HEK293 (cell line): ENCODE measurements around the gene ARHGAP28.
A peak's percentile ranks its signal among the peaks of the same experiment; 100 is the strongest.

Source experiments
- CTCF ChIA-PET: fragments of 350-600 bp; formaldehyde crosslinking; extraction: SDS; loops from one replicate; lab custom pipeline; 2021; ENCODE audit warnings: antibody characterized with exemption; lab: Yijun Ruan, JAX
- POLR2A ChIA-PET: fragments of 300-600 bp; formaldehyde crosslinking; extraction: SDS; loops from one replicate; lab custom pipeline; 2020; ENCODE audit warnings: antibody characterized with exemption, inconsistent platforms; lab: Yijun Ruan, JAX
- H3K27ac ChIP-seq: fragments of 200-500 bp; sonication (Bioruptor generic); 2 replicates; pipeline ENCODE4 v1.5.1; 2014; ENCODE audit warnings: low read depth, low read length, control low read depth, inconsistent platforms; ENCODE audit errors: extremely low read depth
- H3K36me3 ChIP-seq, 2 experiments: fragments of 200-500 bp in 1 of 2; sonication (Bioruptor generic) in 1 of 2; 1 replicate in 1 of 2; 2 replicates in 1 of 2; pipeline ENCODE4 v1.5.1; 2014 to 2017; ENCODE audit warnings: inconsistent platforms in 2 of 2, low read length in 2 of 2; ENCODE audit not compliant: control insufficient read depth in 2 of 2, insufficient read depth in 1 of 2
- H3K4me1 ChIP-seq: fragments of 200-500 bp; sonication (Bioruptor generic); 2 replicates; pipeline ENCODE4 v1.5.1; 2014; ENCODE audit warnings: mild to moderate bottlenecking, low read length, inconsistent platforms; ENCODE audit not compliant: control insufficient read depth, insufficient read depth
- H3K4me3 ChIP-seq: 2 replicates; pipeline ENCODE4 v1.5.1; 2011; ENCODE audit warnings: low read depth, mild to moderate bottlenecking, control low read depth, low read length, moderate library complexity
- H3K9me3 ChIP-seq: fragments of 200-500 bp; sonication (Bioruptor generic); 2 replicates; pipeline ENCODE4 v1.5.1; 2014; ENCODE audit warnings: low read depth, low read length, inconsistent platforms; ENCODE audit not compliant: control insufficient read depth, insufficient read depth
- CTCF ChIP-seq: fragments of 450-650 bp; formaldehyde crosslinking; IDR thresholded peaks from 2 replicates; pipeline ENCODE4 v1.5.1; 2016; ENCODE audit warnings: missing biosample characterization, missing genetic modification characterization
- EGR2 ChIP-seq: fragments of 450-650 bp; formaldehyde crosslinking; IDR thresholded peaks from 2 replicates; pipeline ENCODE4 v1.5.1; 2016; ENCODE audit warnings: low read depth, missing biosample characterization, missing genetic modification characterization
- FEZF1 ChIP-seq: fragments of 450-650 bp; formaldehyde crosslinking; IDR thresholded peaks from 2 replicates; pipeline ENCODE4 v1.5.1; 2016; ENCODE audit warnings: missing biosample characterization, missing genetic modification characterization
- MEIS1 ChIP-seq: sonication (generic); formaldehyde crosslinking; IDR thresholded peaks from 2 replicates; pipeline ENCODE4 v1.8.1; 2022; ENCODE audit warnings: missing genetic modification reagents, mild to moderate bottlenecking, borderline replicate concordance
- PRDM6 ChIP-seq: fragments of 450-650 bp; formaldehyde crosslinking; IDR thresholded peaks from 2 replicates; pipeline ENCODE4 v1.5.1; 2017; ENCODE audit warnings: missing biosample characterization, missing genetic modification characterization
- TCF7L2 ChIP-seq: IDR thresholded peaks from 2 replicates; pipeline ENCODE4 v1.6.1; 2011; ENCODE audit warnings: low read depth, mild to moderate bottlenecking, inconsistent platforms, low read length, moderate library complexity, borderline replicate concordance
- ZBTB20 ChIP-seq: fragments of 450-650 bp; formaldehyde crosslinking; IDR thresholded peaks from 2 replicates; pipeline ENCODE4 v1.5.1; 2016; ENCODE audit warnings: missing biosample characterization, missing genetic modification characterization
- ZNF19 ChIP-seq: fragments of 450-650 bp; formaldehyde crosslinking; IDR thresholded peaks from 2 replicates; pipeline ENCODE4; 2016; ENCODE audit warnings: missing biosample characterization, missing genetic modification characterization, low read depth
- ZNF223 ChIP-seq: fragments of 450-650 bp; formaldehyde crosslinking; IDR thresholded peaks from 2 replicates; pipeline ENCODE4 v1.5.1; 2016; ENCODE audit warnings: missing biosample characterization, missing genetic modification characterization
- ZNF324 ChIP-seq: fragments of 450-650 bp; formaldehyde crosslinking; IDR thresholded peaks from 2 replicates; pipeline ENCODE4 v1.5.1; 2016; ENCODE audit warnings: missing biosample characterization, missing genetic modification characterization
- ZNF341 ChIP-seq: fragments of 450-650 bp; formaldehyde crosslinking; IDR thresholded peaks from 2 replicates; pipeline ENCODE4; 2016; ENCODE audit warnings: low read depth, missing biosample characterization, missing genetic modification characterization
- ZNF391 ChIP-seq: fragments of 450-650 bp; formaldehyde crosslinking; IDR thresholded peaks from 2 replicates; pipeline ENCODE4 v1.5.1; 2016; ENCODE audit warnings: low read depth, missing biosample characterization, missing genetic modification characterization, borderline replicate concordance
- ZNF530 ChIP-seq: fragments of 450-650 bp; formaldehyde crosslinking; IDR thresholded peaks from 2 replicates; pipeline ENCODE4 v1.5.1; 2016; ENCODE audit warnings: low read depth, missing biosample characterization, missing genetic modification characterization
- ZNF560 ChIP-seq: fragments of 450-650 bp; formaldehyde crosslinking; IDR thresholded peaks from 2 replicates; pipeline ENCODE4 v1.5.1; 2017; ENCODE audit warnings: missing biosample characterization, missing genetic modification characterization, borderline replicate concordance
- ZNF621 ChIP-seq: fragments of 450-650 bp; formaldehyde crosslinking; IDR thresholded peaks from 2 replicates; pipeline ENCODE4 v1.5.1; 2017; ENCODE audit warnings: missing biosample characterization, missing genetic modification characterization
- ZNF670 ChIP-seq: fragments of 450-650 bp; formaldehyde crosslinking; IDR thresholded peaks from 2 replicates; pipeline ENCODE4 v1.5.1; 2016; ENCODE audit warnings: missing biosample characterization, missing genetic modification characterization, low read depth
- ZNF843 ChIP-seq: fragments of 450-650 bp; formaldehyde crosslinking; IDR thresholded peaks from 2 replicates; pipeline ENCODE4 v1.5.1; 2016; ENCODE audit warnings: missing biosample characterization, missing genetic modification characterization
- TF ChIP-seq, protein P1 (sequence below): fragments of 450-650 bp; formaldehyde crosslinking; IDR thresholded peaks from 2 replicates; pipeline ENCODE4 v1.5.1; 2016; ENCODE audit warnings: missing biosample characterization, missing genetic modification characterization
- TF ChIP-seq, protein P2 (sequence below): fragments of 450-650 bp; formaldehyde crosslinking; IDR thresholded peaks from 2 replicates; pipeline ENCODE4 v1.5.1; 2016; ENCODE audit warnings: missing biosample characterization, missing genetic modification characterization
- TF ChIP-seq, protein P3 (sequence below): fragments of 450-650 bp; formaldehyde crosslinking; IDR thresholded peaks from 2 replicates; pipeline ENCODE4; 2016; ENCODE audit warnings: missing biosample characterization, missing genetic modification characterization
- TF ChIP-seq, protein P4 (sequence below): fragments of 450-650 bp; formaldehyde crosslinking; IDR thresholded peaks from 2 replicates; pipeline ENCODE4 v1.5.1; 2016; ENCODE audit warnings: missing biosample characterization, missing genetic modification characterization

Gene ARHGAP28

DNA sequence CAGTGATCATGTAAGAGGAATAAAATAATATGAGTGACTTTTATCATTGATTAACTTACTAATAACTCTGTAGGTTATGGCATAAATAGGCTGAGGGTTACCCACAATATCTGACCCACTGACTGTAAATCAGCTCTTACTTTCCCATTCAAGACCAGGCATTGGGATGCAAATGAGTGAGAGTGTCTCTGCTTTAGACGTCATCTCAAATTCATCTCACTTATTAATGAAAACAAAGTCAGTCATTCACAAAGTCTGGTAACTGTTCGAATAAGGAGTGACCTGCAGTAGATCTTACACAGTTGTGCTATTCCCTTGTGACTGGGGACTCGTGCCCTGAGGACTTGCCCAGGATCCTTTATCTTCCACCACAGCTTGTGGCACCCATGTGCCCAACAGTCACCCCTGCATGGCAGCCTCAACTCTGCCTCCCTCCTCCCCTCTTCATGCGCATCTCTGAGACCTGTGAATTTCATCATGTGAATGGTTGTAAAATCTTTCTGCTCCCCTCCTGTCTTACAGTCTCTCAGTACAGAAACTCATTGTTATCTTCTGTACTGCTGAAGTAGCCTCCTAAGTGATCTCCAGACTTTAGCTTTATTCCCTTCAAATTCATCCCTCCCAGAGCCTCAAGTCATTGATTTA is 131.4 kb downstream of the ARHGAP28 start:
- Histone ChIP-seq H3K27ac (no peak overlapping the region), H3K4me3 (no peak overlapping the region)
- CTCF ChIA-PET = interaction anchor here (0.8 kb wide), 1 partner anchor 317 kb away, joined by 3 read pairs; no protein-coding TSS in a partner anchor
- TF ChIP-seq, protein P1, sequence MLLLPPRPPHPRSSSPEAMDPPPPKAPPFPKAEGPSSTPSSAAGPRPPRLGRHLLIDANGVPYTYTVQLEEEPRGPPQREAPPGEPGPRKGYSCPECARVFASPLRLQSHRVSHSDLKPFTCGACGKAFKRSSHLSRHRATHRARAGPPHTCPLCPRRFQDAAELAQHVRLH (tag by site-specific recombination) = no peak
- TF ChIP-seq, all 188 proteins: peak for 0
- POLR2A ChIA-PET = no interaction called here
- Histone ChIP-seq H3K4me1 (peaks cover 5% of the 10 kb centered on the region), H3K9me3 (no peaks in the 10 kb centered on the region), H3K36me3 (no peaks in the 10 kb centered on the region)

- peaks cover 11% of the 10 kb centered on the region for H3K4me1 ChIP-seq
- CTCF ChIA-PET = no interaction called here
- H3K9me3 ChIP-seq = no peaks in the 10 kb centered on the region
- H3K4me3 ChIP-seq = no peak overlapping the region
- no peak overlapping the region for H3K27ac ChIP-seq
- H3K36me3 ChIP-seq = no peaks in the 10 kb centered on the region
- POLR2A ChIA-PET = no interaction called here
- TF ChIP-seq FEZF1 (tag by site-specific recombination) (no peak), ZNF324 (tag by site-specific recombination) (no peak), EGR2 (tag by site-specific recombination) (no peak), ZBTB20 (tag by site-specific recombination) (no peak), ZNF560 (tag by site-specific recombination) (no peak), MEIS1 (CRISPR knock-in tag) (no peak), ZNF621 (tag by site-specific recombination) (no peak), CTCF (tag by site-specific recombination) (no peak), ZNF223 (no peak)
- TF ChIP-seq, protein P2, sequence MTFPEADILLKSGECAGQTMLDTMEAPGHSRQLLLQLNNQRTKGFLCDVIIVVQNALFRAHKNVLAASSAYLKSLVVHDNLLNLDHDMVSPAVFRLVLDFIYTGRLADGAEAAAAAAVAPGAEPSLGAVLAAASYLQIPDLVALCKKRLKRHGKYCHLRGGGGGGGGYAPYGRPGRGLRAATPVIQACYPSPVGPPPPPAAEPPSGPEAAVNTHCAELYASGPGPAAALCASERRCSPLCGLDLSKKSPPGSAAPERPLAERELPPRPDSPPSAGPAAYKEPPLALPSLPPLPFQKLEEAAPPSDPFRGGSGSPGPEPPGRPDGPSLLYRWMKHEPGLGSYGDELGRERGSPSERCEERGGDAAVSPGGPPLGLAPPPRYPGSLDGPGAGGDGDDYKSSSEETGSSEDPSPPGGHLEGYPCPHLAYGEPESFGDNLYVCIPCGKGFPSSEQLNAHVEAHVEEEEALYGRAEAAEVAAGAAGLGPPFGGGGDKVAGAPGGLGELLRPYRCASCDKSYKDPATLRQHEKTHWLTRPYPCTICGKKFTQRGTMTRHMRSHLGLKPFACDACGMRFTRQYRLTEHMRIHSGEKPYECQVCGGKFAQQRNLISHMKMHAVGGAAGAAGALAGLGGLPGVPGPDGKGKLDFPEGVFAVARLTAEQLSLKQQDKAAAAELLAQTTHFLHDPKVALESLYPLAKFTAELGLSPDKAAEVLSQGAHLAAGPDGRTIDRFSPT (tag by site-specific recombination) = no peak
Measured at GRCh38 chr18:6865251-6865650, 135.7 kb downstream of the ARHGAP28 start.

GRCh38 chr18:6866552-6867085 is 137.1 kb downstream of the ARHGAP28 start:
- ChIA-PET POLR2A (no interaction called here), CTCF (interaction anchor here (0.6 to 0.9 kb wide), 2 partner anchors 53 to 262 kb away, joined by 3 read pairs; no protein-coding TSS in a partner anchor)
- H3K36me3 ChIP-seq = no peaks in the 10 kb centered on the region
- no peak overlapping the region for H3K27ac ChIP-seq
- peaks cover 11% of the 10 kb centered on the region for H3K4me1 ChIP-seq
- H3K9me3 ChIP-seq = no peaks in the 10 kb centered on the region
- no peak overlapping the region for H3K4me3 ChIP-seq
- TF ChIP-seq FEZF1 (tag by site-specific recombination) (peak; percentile 52), ZNF391 (tag by site-specific recombination) (no peak), ZNF670 (tag by site-specific recombination) (no peak), PRDM6 (tag by site-specific recombination) (peak; percentile 83), ZNF843 (tag by site-specific recombination) (peak; percentile 49; the same call in 1 of the 2 replicates), ZNF19 (tag by site-specific recombination) (no peak), ZNF530 (no peak), TCF7L2 (0 out of 2 replicates have a peak, but pooled peaks have one; percentile 21), ZNF341 (tag by site-specific recombination) (no peak)
- TF ChIP-seq, protein P3, sequence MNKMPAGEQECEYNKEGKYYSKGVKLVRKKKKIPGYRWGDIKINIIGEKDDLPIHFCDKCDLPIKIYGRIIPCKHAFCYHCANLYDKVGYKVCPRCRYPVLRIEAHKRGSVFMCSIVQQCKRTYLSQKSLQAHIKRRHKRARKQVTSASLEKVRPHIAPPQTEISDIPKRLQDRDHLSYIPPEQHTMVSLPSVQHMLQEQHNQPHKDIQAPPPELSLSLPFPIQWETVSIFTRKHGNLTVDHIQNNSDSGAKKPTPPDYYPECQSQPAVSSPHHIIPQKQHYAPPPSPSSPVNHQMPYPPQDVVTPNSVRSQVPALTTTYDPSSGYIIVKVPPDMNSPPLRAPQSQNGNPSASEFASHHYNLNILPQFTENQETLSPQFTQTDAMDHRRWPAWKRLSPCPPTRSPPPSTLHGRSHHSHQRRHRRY (tag by site-specific recombination) = no peak
- TF ChIP-seq, protein P4, sequence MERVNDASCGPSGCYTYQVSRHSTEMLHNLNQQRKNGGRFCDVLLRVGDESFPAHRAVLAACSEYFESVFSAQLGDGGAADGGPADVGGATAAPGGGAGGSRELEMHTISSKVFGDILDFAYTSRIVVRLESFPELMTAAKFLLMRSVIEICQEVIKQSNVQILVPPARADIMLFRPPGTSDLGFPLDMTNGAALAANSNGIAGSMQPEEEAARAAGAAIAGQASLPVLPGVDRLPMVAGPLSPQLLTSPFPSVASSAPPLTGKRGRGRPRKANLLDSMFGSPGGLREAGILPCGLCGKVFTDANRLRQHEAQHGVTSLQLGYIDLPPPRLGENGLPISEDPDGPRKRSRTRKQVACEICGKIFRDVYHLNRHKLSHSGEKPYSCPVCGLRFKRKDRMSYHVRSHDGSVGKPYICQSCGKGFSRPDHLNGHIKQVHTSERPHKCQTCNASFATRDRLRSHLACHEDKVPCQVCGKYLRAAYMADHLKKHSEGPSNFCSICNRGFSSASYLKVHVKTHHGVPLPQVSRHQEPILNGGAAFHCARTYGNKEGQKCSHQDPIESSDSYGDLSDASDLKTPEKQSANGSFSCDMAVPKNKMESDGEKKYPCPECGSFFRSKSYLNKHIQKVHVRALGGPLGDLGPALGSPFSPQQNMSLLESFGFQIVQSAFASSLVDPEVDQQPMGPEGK (tag by site-specific recombination) = 0 out of 2 replicates have a peak, but pooled peaks have one; percentile 19
